Esophagus muscularis mucosa (tissue), 4 donors: Measurements from ENCODE around the gene CCDC112. TPM values are rescaled to one million over a fixed set of nuclear protein-coding genes. Genes with fewer than 3 reads are reported as not detected.

Source experiments
- DNase-seq: peaks from one replicate; pipeline ENCODE4 v3.0.0-alpha.2; 2017; ENCODE audit errors: extremely low spot score
- H3K27ac ChIP-seq, 4 donors: fragments of 200-600 bp; sonication (generic); replicated peaks in 1 of 4; 1 replicate in 3 of 4; 2 replicates in 1 of 4; pipeline ENCODE4 v1.5.1; 2016 to 2019; ENCODE audit warnings: mild to moderate bottlenecking in 1 of 4
- H3K27me3 ChIP-seq, 4 donors: fragments of 200-600 bp; sonication (generic); one replicate each; pipeline versions ENCODE4 v1.5.1 to v1.6.0; 2016 to 2019
- H3K36me3 ChIP-seq, 4 donors: fragments of 200-600 bp; sonication (generic); one replicate each; pipeline ENCODE4 v1.5.1; 2016 to 2019
- H3K4me1 ChIP-seq, 4 donors: fragments of 200-600 bp; sonication (generic); one replicate each; pipeline ENCODE4 v1.5.1; 2016 to 2019
- H3K4me3 ChIP-seq, 4 donors: fragments of 200-600 bp; sonication (generic); 1 replicate in 2 of 4; 2 replicates in 2 of 4; pipeline ENCODE4 v1.5.1; 2016 to 2019; ENCODE audit warnings: mild to moderate bottlenecking in 4 of 4, moderate library complexity in 1 of 4
- H3K9me3 ChIP-seq, 4 donors: fragments of 200-600 bp; sonication (generic); 1 replicate in 3 of 4; 2 replicates in 1 of 4; pipeline ENCODE4 v1.5.1; 2016 to 2019
- CTCF ChIP-seq, 3 experiments: fragments of 200-600 bp in 2 of 3; fragments of 450-650 bp in 1 of 3; sonication (generic) in 2 of 3; IDR thresholded peaks; one replicate each; pipeline ENCODE4 v1.5.1; 2017 to 2019; ENCODE audit warnings: antibody characterized with exemption in 3 of 3, mild to moderate bottlenecking in 2 of 3, moderate library complexity in 1 of 3
- EP300 ChIP-seq: sonication (generic); formaldehyde crosslinking; IDR thresholded peaks from one replicate; pipeline ENCODE4 v1.6.1; 2017; ENCODE audit warnings: antibody characterized with exemption
- POLR2A ChIP-seq: fragments of 450-650 bp; IDR thresholded peaks from one replicate; pipeline ENCODE4 v1.6.1; 2017; ENCODE audit warnings: antibody characterized with exemption, moderate library complexity, mild to moderate bottlenecking, low read depth
- POLR2AphosphoS5 ChIP-seq, 2 donors: sonication (generic); formaldehyde crosslinking; IDR thresholded peaks; one replicate each; pipeline ENCODE4 v1.6.1; 2017; ENCODE audit warnings: antibody characterized with exemption in 2 of 2
- WGBS: methylation state at CpG from one replicate; pipeline ENCODE4 v1.1.5; 2018; 5-methylcytosine and 5-hydroxymethylcytosine counted together
- intact Hi-C: fragments of 100-400 bp; cut with DNase I; formaldehyde crosslinking; loops from one replicate; pipeline ENCODE4 v1.15.1; 2023
- total RNA-seq, 4 donors: library from RNA; depleted of rRNA; stranded (reverse); fragments of >200 nt; gene quantifications; one replicate each; pipeline versions ENCODE4 v1.1.0 to v1.2.1, GENCODE V29; 2016

Gene CCDC112
- total RNA-seq, 4 donors from 2014 or later, result 5.8 to 11.2 (median 8.3) TPM

GRCh38 chr5:115298811-115299210 is 2.4 kb upstream of the CCDC112 start:
- no peak for TF ChIP-seq POLR2A
- no peak for TF ChIP-seq EP300
- TF ChIP-seq CTCF (IDR thresholded peaks at IDR 0.05), result no peak
- no peak for TF ChIP-seq POLR2AphosphoS5 (IDR thresholded peaks at IDR 0.05)
- Histone ChIP-seq H3K36me3 (no peaks in the 10 kb centered on the region), H3K27ac (no peak overlapping the region), H3K27me3 (no peaks in the 10 kb centered on the region), H3K9me3 (no peaks in the 10 kb centered on the region), H3K4me3 (no peak overlapping the region), H3K4me1 (peaks cover 3 to 16% (median 12%) of the 10 kb centered on the region in 4 donors)
- intact Hi-C loops, result no loop called here
- 59% methylated on average over 1 of the region's 1 CpG for WGBS
- no peak for DNase-seq

DNA sequence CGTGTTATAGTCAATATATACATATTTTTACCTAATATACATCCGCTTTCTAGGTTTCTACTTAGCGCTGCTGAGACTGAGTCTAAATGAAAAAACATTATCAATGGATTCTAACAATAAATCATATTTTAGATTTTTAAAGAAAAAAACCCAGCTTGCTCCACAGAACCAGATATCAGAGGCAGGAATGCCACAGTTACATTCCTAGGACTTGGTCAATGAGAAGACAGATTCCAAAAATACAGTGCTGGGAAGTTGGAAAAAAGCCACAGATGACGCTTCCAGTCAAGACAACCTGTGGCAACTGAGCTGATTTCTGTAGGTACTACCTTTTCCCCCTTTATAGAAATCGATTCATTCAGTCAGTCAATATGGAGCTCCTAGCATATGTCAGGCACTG is 577 bp upstream of the CCDC112 start:
- no peaks in the 10 kb centered on the region for H3K36me3 ChIP-seq
- DNase-seq, result no peak
- intact Hi-C loops, result no loop called here
- TF ChIP-seq EP300, result no peak
- no peak for TF ChIP-seq POLR2A
- no peak for TF ChIP-seq CTCF (IDR thresholded peaks at IDR 0.05)
- TF ChIP-seq POLR2AphosphoS5 (IDR thresholded peaks at IDR 0.05), result no peak
- H3K27ac ChIP-seq, result no peak overlapping the region
- no peaks in the 10 kb centered on the region for H3K9me3 ChIP-seq
- peak overlapping the region; percentile 87 to 97 (median 90) for H3K4me3 ChIP-seq
- H3K27me3 ChIP-seq, result no peaks in the 10 kb centered on the region
- H3K4me1 ChIP-seq, result peaks cover 3 to 16% (median 12%) of the 10 kb centered on the region in 4 donors
- 52% methylated on average over 5 of the region's 5 CpGs for WGBS

DNA sequence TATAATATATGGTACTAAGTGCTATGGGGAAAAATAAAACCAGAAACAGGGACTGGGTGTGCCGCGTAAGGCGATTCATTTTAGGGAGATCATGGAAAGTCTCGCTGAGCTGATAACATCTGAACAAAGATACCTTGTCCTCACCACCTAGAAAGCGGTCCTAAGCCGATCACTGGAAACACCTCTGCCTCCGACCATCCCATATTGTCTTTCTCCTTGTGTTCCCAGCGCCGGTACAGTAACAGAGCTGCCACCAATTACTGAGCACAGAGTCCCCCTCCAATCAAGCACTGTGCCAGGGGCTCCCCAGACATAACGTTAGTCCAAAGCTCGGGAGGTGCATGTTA is 704 bp downstream of the CCDC112 start:
- no peak for DNase-seq
- TF ChIP-seq CTCF (IDR thresholded peaks at IDR 0.05) (no peak), EP300 (no peak), POLR2A (no peak), POLR2AphosphoS5 (IDR thresholded peaks at IDR 0.05) (no peak)
- 27% methylated on average over 11 of the region's 11 CpGs for WGBS
- Histone ChIP-seq H3K4me1 (peaks cover 3 to 16% (median 12%) of the 10 kb centered on the region in 4 donors), H3K27me3 (no peaks in the 10 kb centered on the region), H3K9me3 (no peaks in the 10 kb centered on the region), H3K36me3 (no peaks in the 10 kb centered on the region), H3K27ac (peak overlapping the region; percentile 57 to 63 (median 60)), H3K4me3 (peak overlapping the region; percentile 87 to 97 (median 90))
- intact Hi-C loops, result no loop called here

- no peaks in the 10 kb centered on the region for H3K9me3 ChIP-seq
- intact Hi-C loops, result no loop called here
Measured at GRCh38 chr5:115291397-115291796, 5.1 kb downstream of the CCDC112 start.

More at GRCh38 chr5:115291397-115291796, 5.1 kb downstream of the CCDC112 start:
- no peaks in the 10 kb centered on the region for H3K27me3 ChIP-seq
- DNase-seq, result no peak
- TF ChIP-seq CTCF (IDR thresholded peaks at IDR 0.05) (no peak), POLR2A (no peak), POLR2AphosphoS5 (IDR thresholded peaks at IDR 0.05) (no peak), EP300 (no peak)
- peaks cover 0 to 13% (median 11%) of the 10 kb centered on the region in 4 donors for H3K4me1 ChIP-seq
- H3K27ac ChIP-seq, result no peak overlapping the region
- H3K4me3 ChIP-seq, result no peak overlapping the region
- no peaks in the 10 kb centered on the region for H3K36me3 ChIP-seq
